IPS DF 6.9 (cell line): ENCODE data around the gene ALG1L2.
A peak's percentile ranks its signal among the peaks of the same experiment; 100 is the strongest.
"Not testable (repeated sequence)": the region's sequence is repeated elsewhere in the genome, so short reads cannot be mapped to it uniquely, and the experiment has no call there.

ENCODE experiments used
- DNase-seq: peaks from one replicate; pipeline ENCODE4 v3.0.0-alpha.2; 2013; ENCODE audit warnings: low read depth, low spot score
- H3K27ac ChIP-seq: one replicate; pipeline ENCODE4 v1.5.1; 2013; ENCODE audit warnings: low read length, control low read depth
- H3K27me3 ChIP-seq: 2 replicates; pipeline ENCODE4 v1.6.1; 2013; ENCODE audit warnings: mild to moderate bottlenecking, low read length; ENCODE audit not compliant: control insufficient read depth, insufficient read depth
- H3K36me3 ChIP-seq: 2 replicates; pipeline ENCODE4 v1.6.1; 2013; ENCODE audit warnings: low read length; ENCODE audit not compliant: control insufficient read depth, insufficient read depth
- H3K4me1 ChIP-seq: 2 replicates; pipeline ENCODE4 v1.6.1; 2013; ENCODE audit warnings: low read length; ENCODE audit not compliant: control insufficient read depth, insufficient read depth
- H3K4me3 ChIP-seq: 2 replicates; pipeline ENCODE4 v1.5.1; 2013; ENCODE audit warnings: mild to moderate bottlenecking, low read length
- H3K9me3 ChIP-seq: 2 replicates; pipeline ENCODE4 v1.6.1; 2013; ENCODE audit warnings: low read length, inconsistent platforms; ENCODE audit not compliant: control insufficient read depth, insufficient read depth
- WGBS: extraction: QIAGEN DNeasy Blood & Tissue Kit; methylation state at CpG from one replicate; pipeline ENCODE4 v1.1.7; 2013; ENCODE audit warnings: mixed read lengths, missing lambda C conversion rate; ENCODE audit not compliant: insufficient read length, insufficient coverage; 5-methylcytosine and 5-hydroxymethylcytosine counted together

ALG1L2 gene

DNA sequence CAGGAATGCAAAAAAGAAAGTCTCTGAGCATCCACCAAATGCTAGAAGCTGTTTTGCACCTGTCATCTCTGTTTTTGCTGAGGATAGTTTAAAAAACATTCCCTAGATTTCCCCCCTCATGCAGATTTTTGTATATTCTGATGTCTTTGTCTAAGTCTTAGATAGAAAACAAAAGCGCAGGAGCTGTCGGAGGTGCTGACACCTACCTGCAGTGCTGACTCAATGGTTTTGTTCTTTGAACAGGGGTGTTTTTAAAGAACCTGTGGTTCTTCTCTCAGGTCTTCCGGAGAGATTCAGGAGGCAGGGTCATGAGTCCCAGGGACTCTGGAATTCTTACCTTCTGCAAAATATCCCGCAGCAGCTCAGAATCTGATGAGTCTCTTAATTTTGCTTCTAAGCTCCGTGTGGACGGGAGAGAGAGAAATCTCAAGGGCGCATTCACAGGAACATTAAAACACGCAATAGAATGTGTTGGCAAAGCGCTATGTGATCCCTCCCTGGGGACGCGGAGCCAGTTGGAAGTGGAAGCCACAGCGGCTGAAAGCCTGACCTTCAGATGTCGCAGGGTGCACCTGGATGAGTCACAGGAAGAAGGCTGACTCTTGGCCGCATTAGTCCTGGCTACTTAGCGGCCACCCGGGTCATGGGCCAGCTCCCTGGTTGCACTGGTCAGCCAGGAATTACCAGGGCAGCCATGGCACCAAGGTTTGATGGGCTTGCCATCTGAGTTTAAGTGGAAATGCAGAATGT is 27.4 kb downstream of the ALG1L2 start:
- not testable (repeated sequence) for H3K4me1 ChIP-seq, H3K9me3 ChIP-seq, H3K36me3 ChIP-seq, H3K27me3 ChIP-seq, H3K27ac ChIP-seq, DNase-seq, H3K4me3 ChIP-seq
- no CpG with 5 or more reads among the region's 16 CpGs for WGBS

DNA sequence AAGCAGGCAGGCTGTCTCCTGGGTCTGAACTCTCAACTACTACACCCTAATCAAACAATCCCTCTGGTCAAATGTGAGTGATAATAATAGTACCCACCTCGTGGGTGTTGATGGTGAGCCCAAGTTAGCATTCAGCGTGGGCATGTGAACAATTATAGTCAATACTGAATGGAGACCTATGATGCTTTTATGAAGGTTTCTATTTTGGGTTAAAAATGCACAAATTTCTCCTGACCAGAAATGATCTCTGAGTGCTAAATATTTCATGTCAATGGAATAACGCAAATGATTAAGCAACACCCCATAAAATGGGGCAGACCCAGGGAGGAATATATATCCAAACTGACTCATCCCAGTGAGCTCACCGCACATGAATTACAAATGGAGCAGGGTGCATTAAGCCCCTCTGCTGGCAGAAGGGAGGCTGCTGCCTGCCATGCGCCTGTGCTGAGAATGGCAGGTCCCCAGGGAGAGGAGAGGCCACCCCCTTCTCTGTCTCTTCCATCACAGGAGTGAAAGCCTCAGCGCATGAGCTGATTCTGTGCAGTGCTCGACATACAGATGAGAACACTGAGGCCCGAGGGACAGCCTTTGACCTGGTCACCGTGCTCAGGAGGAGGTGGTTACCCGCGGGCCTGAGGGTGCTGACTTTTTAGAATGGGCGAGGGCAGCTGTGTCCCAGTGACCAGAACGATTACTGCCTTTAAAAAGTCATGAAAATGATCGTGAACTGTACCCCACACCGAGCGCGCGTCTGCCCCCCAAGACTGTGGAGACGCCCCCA is 28.9 kb downstream of the ALG1L2 start:
- H3K27ac ChIP-seq, H3K9me3 ChIP-seq, H3K4me1 ChIP-seq, H3K27me3 ChIP-seq, H3K36me3 ChIP-seq, DNase-seq: not testable (repeated sequence)
- peak overlapping the region; percentile 70; the same call in 1 of the 2 replicates for H3K4me3 ChIP-seq
- WGBS: no CpG with 5 or more reads among the region's 19 CpGs

DNA sequence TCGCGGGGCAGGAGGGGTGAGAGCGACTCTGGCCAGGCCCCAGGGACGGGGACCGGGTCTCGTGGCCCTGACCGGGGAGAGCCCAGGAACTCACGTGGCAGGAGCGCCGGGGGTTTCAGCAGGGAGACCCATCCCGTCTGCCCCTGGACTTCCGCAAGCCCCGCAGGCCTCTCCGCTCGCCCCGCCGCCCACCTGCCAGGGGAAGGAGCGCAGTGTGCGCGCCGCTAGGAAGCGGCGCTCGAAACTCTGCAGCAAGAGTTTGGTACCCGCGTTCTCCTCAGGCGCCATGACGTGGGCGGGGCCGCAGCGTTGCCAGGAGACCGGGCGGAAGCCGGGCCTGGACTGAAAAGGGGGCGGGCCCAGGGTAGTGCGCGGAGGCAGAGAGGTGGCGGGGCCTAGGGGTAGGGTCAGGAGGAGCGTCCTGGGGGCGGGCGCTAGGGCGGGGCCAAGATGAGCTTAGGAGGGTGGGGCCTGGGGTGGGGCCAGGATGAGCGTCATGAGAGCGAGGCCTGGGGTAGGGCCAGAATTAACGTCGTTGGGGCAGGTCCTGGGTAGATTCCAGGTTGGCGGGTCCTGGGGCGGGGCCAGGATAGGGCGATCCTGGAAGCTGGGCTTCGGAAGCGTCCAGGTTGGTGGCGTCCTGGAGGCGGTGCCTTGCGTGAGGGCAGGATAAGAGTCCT is 29.7 kb downstream of the ALG1L2 start:
- Histone ChIP-seq H3K36me3 (no peaks in the 10 kb centered on the region), H3K4me3 (peak overlapping the region; percentile 70; the same call in 1 of the 2 replicates), H3K9me3 (no peaks in the 10 kb centered on the region), H3K4me1 (no peaks in the 10 kb centered on the region), H3K27me3 (no peaks in the 10 kb centered on the region), H3K27ac (no peak overlapping the region)
- peak; percentile 81 for DNase-seq
- no CpG with 5 or more reads among the region's 54 CpGs for WGBS

DNA sequence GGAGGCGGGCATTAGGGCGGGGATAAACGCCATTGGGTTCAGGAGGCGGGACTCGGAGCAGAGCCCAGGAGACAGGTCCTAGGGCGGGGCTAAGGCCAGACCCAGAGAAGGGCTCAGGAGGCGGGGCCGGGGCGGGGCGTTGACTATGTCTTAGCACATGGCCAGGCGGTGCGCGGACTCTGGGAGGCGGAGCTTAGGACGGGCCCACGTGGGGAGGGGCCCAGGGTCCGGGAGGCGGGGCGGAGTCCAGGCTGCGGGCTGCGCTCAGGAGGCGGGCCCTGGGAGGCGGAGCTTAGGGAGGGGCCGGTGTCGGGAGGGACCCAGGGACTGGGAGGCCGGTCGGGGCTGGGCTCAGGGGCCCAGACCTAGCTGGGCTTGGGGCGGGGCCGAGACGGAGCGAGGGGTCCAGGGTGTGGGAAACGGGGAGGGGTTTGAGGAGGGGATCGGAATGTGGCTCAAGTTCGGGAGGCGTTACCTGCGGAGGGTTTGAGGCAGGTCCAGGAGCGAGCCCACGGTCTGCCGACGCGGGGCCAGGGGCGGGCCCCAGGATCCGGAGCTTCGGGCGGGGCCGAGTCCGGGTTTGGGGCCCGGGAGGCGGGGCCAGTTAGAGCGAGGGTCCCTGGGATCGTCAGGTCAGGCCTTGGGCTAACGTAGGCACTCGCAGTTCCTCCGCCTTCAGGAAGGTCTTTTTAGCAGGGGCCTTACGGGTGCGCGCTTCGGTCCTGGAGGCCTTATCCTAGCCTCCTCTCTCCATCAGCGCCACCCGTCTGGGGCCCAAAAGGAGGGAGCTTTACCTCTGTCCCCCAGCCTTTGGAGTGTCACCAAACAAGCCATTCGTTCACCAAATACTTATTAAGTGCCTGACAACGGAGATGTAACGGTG is 30.5 kb downstream of the ALG1L2 start:
- WGBS: no CpG with 5 or more reads among the region's 63 CpGs
- H3K36me3 ChIP-seq, H3K9me3 ChIP-seq, H3K27me3 ChIP-seq, H3K4me1 ChIP-seq, H3K27ac ChIP-seq, DNase-seq: not testable (repeated sequence)
- H3K4me3 ChIP-seq: peak overlapping the region; percentile 96

DNA sequence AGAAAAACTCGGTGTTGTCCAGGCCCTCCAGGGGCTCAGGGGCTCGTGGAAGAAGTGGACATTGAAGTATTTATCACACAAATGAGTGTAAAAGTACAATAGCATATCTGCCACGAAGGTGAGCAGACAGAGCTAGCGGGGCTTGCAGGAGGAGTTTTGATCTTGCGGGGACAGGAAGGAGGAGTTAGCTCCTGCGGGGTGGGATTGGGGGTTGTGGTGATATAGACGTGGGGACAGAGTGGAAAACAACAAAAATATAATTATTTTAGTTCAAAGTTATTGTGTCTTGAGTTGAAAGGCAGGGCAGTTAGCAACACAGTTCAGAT is 31.1 kb downstream of the ALG1L2 start:
- not testable (repeated sequence) for H3K4me1 ChIP-seq, H3K27ac ChIP-seq, H3K36me3 ChIP-seq, DNase-seq, H3K27me3 ChIP-seq, H3K9me3 ChIP-seq
- no CpG with 5 or more reads among the region's 7 CpGs for whole genome bisulfite sequencing
- peak overlapping the region; percentile 96 for H3K4me3 ChIP-seq

DNA sequence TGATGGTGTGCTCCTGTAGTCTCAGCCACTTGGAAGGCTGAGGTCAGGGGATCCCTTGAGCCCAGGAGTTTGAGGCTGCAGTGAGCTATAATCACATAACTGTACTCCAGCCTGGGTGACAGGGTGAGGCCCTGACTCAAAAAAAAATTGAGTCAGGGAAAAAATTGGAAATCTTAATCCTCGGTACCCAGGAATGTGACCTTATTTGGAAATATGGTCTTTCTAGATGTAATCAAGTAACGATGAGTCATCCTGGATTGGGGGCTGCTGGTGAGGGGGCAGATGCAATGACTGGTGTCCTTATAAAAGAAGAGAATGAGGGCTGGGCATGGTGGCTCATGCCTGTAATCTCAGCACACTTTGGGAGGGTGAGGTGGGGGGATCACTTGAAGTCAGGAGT is 33.8 kb downstream of the ALG1L2 start:
- not testable (repeated sequence) for H3K4me1 ChIP-seq, DNase-seq
- WGBS: no CpG with 5 or more reads among the region's 2 CpGs

DNA sequence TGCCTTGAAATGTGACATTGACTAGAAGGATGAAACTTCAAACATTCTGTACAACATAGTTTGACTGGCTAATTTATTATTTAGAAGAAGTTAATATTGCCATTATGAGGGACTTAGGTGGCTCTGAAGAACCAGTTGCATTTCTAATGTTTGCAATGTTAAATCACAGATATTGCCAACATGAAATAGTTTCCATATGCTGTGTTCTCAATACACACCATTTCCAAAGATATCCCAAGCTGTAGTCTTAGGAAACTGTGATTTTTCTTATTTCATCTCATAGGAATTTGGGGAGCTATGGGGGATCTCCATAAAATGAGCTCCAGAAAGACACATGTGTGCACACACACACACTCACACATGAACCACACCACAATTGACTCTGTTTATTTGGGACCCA is 36.3 kb downstream of the ALG1L2 start:
- no peak for DNase-seq
- H3K27ac ChIP-seq: no peak overlapping the region
- no peaks in the 10 kb centered on the region for H3K4me1 ChIP-seq
- no peaks in the 10 kb centered on the region for H3K36me3 ChIP-seq
- no peak overlapping the region for H3K4me3 ChIP-seq
- no peaks in the 10 kb centered on the region for H3K27me3 ChIP-seq
- H3K9me3 ChIP-seq: no peaks in the 10 kb centered on the region

More for the DNA sequence above, 33.8 kb downstream of the ALG1L2 start:
- not testable (repeated sequence) for H3K27ac ChIP-seq, H3K36me3 ChIP-seq, H3K4me3 ChIP-seq, H3K27me3 ChIP-seq, H3K9me3 ChIP-seq

DNA sequence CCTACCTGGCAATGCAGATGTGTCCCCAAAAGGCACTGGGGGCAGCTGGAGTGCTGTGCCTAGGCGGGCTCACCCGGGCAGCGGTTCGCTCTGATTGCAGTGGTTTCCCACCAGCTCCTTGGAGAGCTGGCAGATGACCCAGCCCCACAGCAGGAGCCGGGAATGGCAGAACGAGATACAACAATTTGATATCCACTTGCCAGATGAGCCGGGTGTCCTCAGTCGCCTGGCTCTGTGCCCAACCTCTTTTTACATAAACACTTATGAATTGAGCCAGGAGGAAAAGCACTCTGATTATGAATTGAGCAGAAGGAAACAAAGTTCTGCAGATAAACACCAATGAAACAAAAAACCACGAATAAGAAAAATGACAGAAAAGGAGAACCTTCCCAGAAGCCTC is 38.2 kb downstream of the ALG1L2 start:
- no CpG with 5 or more reads among the region's 9 CpGs for WGBS
- H3K27me3 ChIP-seq, H3K36me3 ChIP-seq, H3K4me1 ChIP-seq, DNase-seq, H3K4me3 ChIP-seq, H3K27ac ChIP-seq, H3K9me3 ChIP-seq: not testable (repeated sequence)

DNA sequence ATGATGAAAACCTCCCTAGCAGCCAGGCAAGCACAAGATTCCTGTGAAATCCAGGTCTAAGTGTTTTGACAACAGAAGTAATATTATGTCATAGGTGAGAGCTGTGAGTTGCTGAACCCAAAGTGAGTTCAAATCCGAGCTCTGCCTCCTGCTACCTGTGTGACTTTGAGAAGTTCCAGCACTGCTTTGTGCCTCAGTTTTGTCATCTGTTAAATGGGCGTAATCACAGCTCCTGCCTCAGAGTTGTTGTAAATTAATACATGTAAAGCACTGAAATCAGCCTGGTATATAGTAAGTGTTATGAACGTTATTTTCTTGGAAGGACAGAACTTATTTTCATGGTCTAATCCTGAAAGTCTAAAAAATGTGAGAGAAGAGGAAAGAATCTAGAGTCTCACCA is 38.7 kb downstream of the ALG1L2 start:
- no CpG with 5 or more reads among the region's 3 CpGs for whole genome bisulfite sequencing
- H3K36me3 ChIP-seq, H3K9me3 ChIP-seq, H3K4me3 ChIP-seq, H3K27me3 ChIP-seq, DNase-seq, H3K27ac ChIP-seq, H3K4me1 ChIP-seq: not testable (repeated sequence)
